Measurements from ENCODE around the gene WNT16. TPM values are rescaled to one million over a fixed set of nuclear protein-coding genes. Genes with fewer than 3 reads are reported as not detected.
"Not testable (repeated sequence)": the region's sequence is repeated elsewhere in the genome, so short reads cannot be mapped to it uniquely, and the experiment has no call there.

Gene WNT16
- total RNA-seq, 1 donor from 2014 or later, result not detected

- intact Hi-C loops (cut with DNase I), result no loop called here
- ATAC-seq (no peak), DNase-seq (ENCODE audit: missing footprints) (no peak)
Observed at GRCh38 chr7:121303422-121304101, 25.2 kb upstream of the WNT16 start.

- intact Hi-C loops (cut with DNase I), result no loop called here
- ATAC-seq (no peak), DNase-seq (ENCODE audit: missing footprints) (no peak)
Observed at GRCh38 chr7:121304102-121304658, 24.6 kb upstream of the WNT16 start.

- DNase-seq (ENCODE audit: missing footprints), result no peak
- intact Hi-C loops (cut with DNase I), result no loop called here
- no peak for ATAC-seq
Observed at GRCh38 chr7:121305109-121305508, 23.7 kb upstream of the WNT16 start.

GRCh38 chr7:121306565-121306964 lies 22.2 kb upstream of the WNT16 start:
- ATAC-seq, result no peak

GRCh38 chr7:121307021-121307574 lies 21.7 kb upstream of the WNT16 start:
- no peak for ATAC-seq
- intact Hi-C loops (cut with DNase I), result no loop called here
- no peak for DNase-seq (ENCODE audit: missing footprints)

More at GRCh38 chr7:121306565-121306964, 22.2 kb upstream of the WNT16 start:
- DNase-seq (ENCODE audit: missing footprints), result no peak
- intact Hi-C loops (cut with DNase I), result no loop called here

- intact Hi-C loops (cut with DNase I), result no loop called here
- no peak for DNase-seq (ENCODE audit: missing footprints)
- ATAC-seq, result no peak
Observed at GRCh38 chr7:121313220-121313792, 15.5 kb upstream of the WNT16 start.

GRCh38 chr7:121313793-121314676 lies 14.8 kb upstream of the WNT16 start:
- no peak for ATAC-seq
- DNase-seq (ENCODE audit: missing footprints), result no peak
- intact Hi-C loops (cut with DNase I), result no loop called here

- DNase-seq (ENCODE audit: missing footprints); intact Hi-C loops (cut with DNase I); ATAC-seq: not testable (repeated sequence)
Observed at GRCh38 chr7:121315170-121315569, 13.6 kb upstream of the WNT16 start.

- DNase-seq (ENCODE audit: missing footprints) (no peak), ATAC-seq (no peak)
- intact Hi-C loops (cut with DNase I), result no loop called here
Observed at GRCh38 chr7:121322460-121322859, 6.3 kb upstream of the WNT16 start.

GRCh38 chr7:121323515-121324302 lies 5.1 kb upstream of the WNT16 start:
- intact Hi-C loops (cut with DNase I), result no loop called here
- no peak for ATAC-seq

GRCh38 chr7:121327671-121328070 lies 1.1 kb upstream of the WNT16 start:
- intact Hi-C loops (cut with DNase I), result no loop called here
- DNase-seq (ENCODE audit: missing footprints) (no peak), ATAC-seq (no peak)

More at GRCh38 chr7:121323515-121324302, 5.1 kb upstream of the WNT16 start:
- no peak for DNase-seq (ENCODE audit: missing footprints)

GRCh38 chr7:121329191-121330052 lies 622 bp downstream of the WNT16 start:
- DNase-seq (ENCODE audit: missing footprints), result no peak
- intact Hi-C loops (cut with DNase I), result no loop called here
- ATAC-seq, result no peak

GRCh38 chr7:121330053-121330833 lies 1.4 kb downstream of the WNT16 start:
- intact Hi-C loops (cut with DNase I), result no loop called here
- no peak for DNase-seq (ENCODE audit: missing footprints)
- ATAC-seq, result no peak

GRCh38 chr7:121331048-121331447 lies 2.2 kb downstream of the WNT16 start:
- DNase-seq (ENCODE audit: missing footprints) (no peak), ATAC-seq (no peak)
- intact Hi-C loops (cut with DNase I), result no loop called here

GRCh38 chr7:121331574-121331973 lies 2.8 kb downstream of the WNT16 start:
- ATAC-seq, result no peak
- no peak for DNase-seq (ENCODE audit: missing footprints)
- intact Hi-C loops (cut with DNase I), result no loop called here

- DNase-seq (ENCODE audit: missing footprints) (no peak), ATAC-seq (no peak)
- intact Hi-C loops (cut with DNase I), result no loop called here
Observed at GRCh38 chr7:121334376-121334775, 5.6 kb downstream of the WNT16 start.
